WTC11 (cell line): ENCODE measurements around the gene MEIS2.

Experiments used
- ELF4 ChIP-seq: sonication (generic); formaldehyde crosslinking; IDR thresholded peaks from 2 replicates; pipeline ENCODE4 v1.8.1; 2022; ENCODE audit warnings: low read depth, mild to moderate bottlenecking, moderate library complexity, missing genetic modification reagents
- GABPB1 ChIP-seq: sonication (generic); formaldehyde crosslinking; IDR thresholded peaks from 2 replicates; pipeline ENCODE4 v1.8.1; 2023; ENCODE audit warnings: mild to moderate bottlenecking, missing genetic modification reagents
- MAX ChIP-seq: sonication (generic); formaldehyde crosslinking; IDR thresholded peaks from 2 replicates; pipeline ENCODE4 v1.8.0; 2022; ENCODE audit warnings: mild to moderate bottlenecking, missing genetic modification reagents
- USF2 ChIP-seq: sonication (generic); formaldehyde crosslinking; IDR thresholded peaks from 2 replicates; pipeline ENCODE4 v1.8.1; 2023; ENCODE audit warnings: mild to moderate bottlenecking, missing genetic modification reagents, moderate library complexity
- ZSCAN18 ChIP-seq: fragments of 250-450 bp; sonication (Bioruptor Pico); IDR thresholded peaks from 2 replicates; pipeline ENCODE4 v2.1.2; 2022; ENCODE audit warnings: mild to moderate bottlenecking, moderate library complexity
- TF ChIP-seq, protein P1 (sequence below): fragments of 200-600 bp; IDR thresholded peaks from 2 replicates; pipeline ENCODE4 v1.8.0; 2022; ENCODE audit warnings: antibody characterized with exemption

DNA sequence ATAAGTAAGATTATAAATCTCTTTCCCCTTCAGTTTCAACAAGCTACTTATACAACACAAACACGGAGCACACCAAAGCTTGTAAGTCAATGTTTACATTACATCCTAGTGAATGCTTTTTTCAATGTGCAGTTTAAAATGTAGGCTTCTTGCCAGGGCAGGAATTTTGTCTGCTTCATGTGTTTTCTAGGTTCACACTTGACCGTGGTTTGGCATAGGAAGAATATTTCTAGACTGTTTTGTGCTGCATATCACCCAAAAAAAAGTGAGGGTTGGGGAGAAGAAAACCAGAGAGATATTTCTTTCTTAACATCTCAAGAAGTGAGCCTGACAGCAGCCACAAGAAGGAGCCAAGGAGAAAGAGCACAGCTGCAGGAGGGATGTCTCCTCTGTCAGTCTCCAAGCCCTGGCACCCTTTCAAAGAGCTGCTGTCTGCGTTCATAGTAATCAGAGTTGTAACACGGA lies 255.8 kb downstream of the MEIS2 start:
- TF ChIP-seq GABPB1 (CRISPR knock-in tag) (no peak), USF2 (CRISPR knock-in tag) (no peak), ELF4 (CRISPR knock-in tag) (no peak), ZSCAN18 (no peak), MAX (CRISPR knock-in tag) (no peak)
- TF ChIP-seq, protein P1, sequence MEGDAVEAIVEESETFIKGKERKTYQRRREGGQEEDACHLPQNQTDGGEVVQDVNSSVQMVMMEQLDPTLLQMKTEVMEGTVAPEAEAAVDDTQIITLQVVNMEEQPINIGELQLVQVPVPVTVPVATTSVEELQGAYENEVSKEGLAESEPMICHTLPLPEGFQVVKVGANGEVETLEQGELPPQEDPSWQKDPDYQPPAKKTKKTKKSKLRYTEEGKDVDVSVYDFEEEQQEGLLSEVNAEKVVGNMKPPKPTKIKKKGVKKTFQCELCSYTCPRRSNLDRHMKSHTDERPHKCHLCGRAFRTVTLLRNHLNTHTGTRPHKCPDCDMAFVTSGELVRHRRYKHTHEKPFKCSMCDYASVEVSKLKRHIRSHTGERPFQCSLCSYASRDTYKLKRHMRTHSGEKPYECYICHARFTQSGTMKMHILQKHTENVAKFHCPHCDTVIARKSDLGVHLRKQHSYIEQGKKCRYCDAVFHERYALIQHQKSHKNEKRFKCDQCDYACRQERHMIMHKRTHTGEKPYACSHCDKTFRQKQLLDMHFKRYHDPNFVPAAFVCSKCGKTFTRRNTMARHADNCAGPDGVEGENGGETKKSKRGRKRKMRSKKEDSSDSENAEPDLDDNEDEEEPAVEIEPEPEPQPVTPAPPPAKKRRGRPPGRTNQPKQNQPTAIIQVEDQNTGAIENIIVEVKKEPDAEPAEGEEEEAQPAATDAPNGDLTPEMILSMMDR, result no peak
